Neural cell (in vitro differentiated cells): ENCODE results near the gene P4HA2. TPM values are rescaled to one million over a fixed set of nuclear protein-coding genes. Genes with fewer than 3 reads are reported as not detected.

Source experiments
- H2AFZ ChIP-seq: fragments of 200-600, 300-800 bp; sonication (generic), shearing (Covaris generic); 2 replicates; pipeline ENCODE4 v1.6.0; 2014; ENCODE audit warnings: low read depth, mild to moderate bottlenecking, antibody characterized with exemption, low read length, moderate library complexity
- H3F3A ChIP-seq: fragments of 200-600 bp; shearing (Covaris generic); 2 replicates; pipeline ENCODE4 v1.6.1; 2016; ENCODE audit warnings: mild to moderate bottlenecking, moderate library complexity, mixed read lengths, antibody characterized with exemption, low read length; ENCODE audit not compliant: insufficient read depth, poor library complexity, severe bottlenecking
- H3K27ac ChIP-seq: fragments of 200-600, 300-800 bp; sonication (generic), shearing (Covaris generic); 2 replicates; pipeline ENCODE4 v1.5.1; 2014; ENCODE audit warnings: mild to moderate bottlenecking, low read length, moderate library complexity
- H3K27me3 ChIP-seq: fragments of 300-800, 200-600 bp; sonication (generic), shearing (Covaris generic); 2 replicates; pipeline ENCODE4 v1.6.0; 2014; ENCODE audit warnings: mild to moderate bottlenecking, low read depth, low read length, moderate library complexity; ENCODE audit not compliant: insufficient read depth
- H3K36me3 ChIP-seq: fragments of 300-800, 200-600 bp; sonication (generic), shearing (Covaris generic); 2 replicates; pipeline ENCODE4 v1.5.1; 2014; ENCODE audit warnings: mild to moderate bottlenecking, antibody characterized with exemption, low read length, moderate library complexity; ENCODE audit not compliant: insufficient read depth
- H3K4me2 ChIP-seq: fragments of 300-800, 200-600 bp; sonication (generic), shearing (Covaris generic); 2 replicates; pipeline ENCODE4 v1.6.0; 2014; ENCODE audit warnings: mild to moderate bottlenecking, low read length
- H3K4me3 ChIP-seq: fragments of 300-800, 200-600 bp; sonication (generic), shearing (Covaris generic); 2 replicates; pipeline ENCODE4 v1.5.1; 2014; ENCODE audit warnings: mild to moderate bottlenecking, low read length, moderate library complexity
- H3K79me2 ChIP-seq: fragments of 200-600 bp; shearing (Covaris generic); replicated peaks from 2 replicates; pipeline ENCODE4 v1.6.0; 2014; ENCODE audit warnings: mild to moderate bottlenecking, low read length, moderate library complexity; ENCODE audit not compliant: insufficient read depth
- H3K9ac ChIP-seq: fragments of 300-800, 200-600 bp; sonication (generic), shearing (Covaris generic); 2 replicates; pipeline ENCODE4 v1.6.1; 2016; ENCODE audit warnings: mild to moderate bottlenecking, low read length, mixed read lengths
- H3K9me2 ChIP-seq: fragments of 200-600 bp; shearing (Covaris generic); 2 replicates; pipeline ENCODE4 v1.6.1; 2016; ENCODE audit warnings: mild to moderate bottlenecking, low read length, mixed read lengths; ENCODE audit not compliant: insufficient read depth
- H3K9me3 ChIP-seq: fragments of 200-600, 300-800 bp; sonication (generic), shearing (Covaris generic); 2 replicates; pipeline ENCODE4 v1.6.1; 2016; ENCODE audit warnings: mild to moderate bottlenecking, mixed run types, low read length, moderate library complexity, mixed read lengths
- H4K20me1 ChIP-seq: fragments of 200-600 bp; shearing (Covaris generic); 2 replicates; pipeline ENCODE4 v1.6.1; 2016; ENCODE audit warnings: mild to moderate bottlenecking, mixed run types; ENCODE audit not compliant: insufficient read depth
- CTCF ChIP-seq: fragments of 450-650 bp; IDR thresholded peaks from 2 replicates; pipeline ENCODE4 v1.5.1; 2014; ENCODE audit warnings: antibody characterized with exemption, mild to moderate bottlenecking, moderate library complexity; ENCODE audit not compliant: poor library complexity, severe bottlenecking
- EP300 ChIP-seq: fragments of 450-650 bp; conservative IDR thresholded peaks from 2 replicates; pipeline ENCODE4 v1.6.1; 2014; ENCODE audit warnings: antibody characterized with exemption, mild to moderate bottlenecking, moderate library complexity; ENCODE audit not compliant: poor library complexity, severe bottlenecking
- EZH2 ChIP-seq: fragments of 200-600, 300-800 bp; shearing (Covaris generic), sonication (generic); IDR thresholded peaks from 2 replicates; pipeline ENCODE4 v1.6.1; 2014; ENCODE audit warnings: antibody characterized with exemption, low read length, borderline replicate concordance, mild to moderate bottlenecking; ENCODE audit not compliant: insufficient read depth, poor library complexity, severe bottlenecking
- MXI1 ChIP-seq: fragments of 450-650 bp; conservative IDR thresholded peaks from 2 replicates; pipeline ENCODE4 v1.6.1; 2014; ENCODE audit warnings: antibody characterized with exemption, mild to moderate bottlenecking; ENCODE audit not compliant: poor library complexity, severe bottlenecking
- POLR2AphosphoS5 ChIP-seq: IDR thresholded peaks from 2 replicates; pipeline ENCODE4 v1.6.1; 2012
- RAD21 ChIP-seq: fragments of 450-650 bp; conservative IDR thresholded peaks from 2 replicates; pipeline ENCODE4 v1.6.1; 2014; ENCODE audit warnings: antibody characterized with exemption, mild to moderate bottlenecking, moderate library complexity
- SMC3 ChIP-seq: fragments of 450-650 bp; conservative IDR thresholded peaks from 2 replicates; pipeline ENCODE4 v1.6.1; 2014; ENCODE audit warnings: antibody characterized with exemption, mild to moderate bottlenecking, moderate library complexity; ENCODE audit not compliant: poor library complexity
- TAF1 ChIP-seq: IDR thresholded peaks from 2 replicates; pipeline ENCODE4 v1.6.1; 2012; ENCODE audit warnings: low read depth
- polyA plus RNA-seq: library from polyadenylated mRNA; depleted of rRNA; stranded (reverse); fragments of >200 nt; gene quantifications from 2 replicates; pipeline ENCODE4 v1.2.3, GENCODE V29; 2014
- TF ChIP-seq, protein P1 (sequence below): IDR thresholded peaks from 2 replicates; pipeline ENCODE4 v1.6.1; 2012; ENCODE audit warnings: borderline replicate concordance

The P4HA2 gene
- polyA plus RNA-seq, 1 donor from 2014 or later, result 1.4 TPM

DNA sequence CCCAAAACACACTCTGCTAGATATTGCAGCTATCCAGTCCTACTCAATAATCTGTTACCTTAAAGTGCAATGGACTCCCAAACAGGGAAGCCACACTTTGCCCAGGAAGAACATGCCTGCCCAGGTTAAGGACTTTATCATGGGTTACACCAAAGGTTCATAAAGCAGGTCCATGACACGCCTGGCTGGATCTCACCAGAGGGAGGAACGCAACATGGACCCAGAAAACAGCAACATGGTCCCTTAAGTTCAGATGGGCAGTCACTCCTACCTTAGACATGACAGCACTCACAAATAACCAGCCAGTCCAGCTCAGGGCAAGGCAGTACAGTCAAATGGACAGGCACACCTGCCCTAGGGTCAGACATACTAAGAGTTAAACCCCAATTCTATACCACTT, 3.8 kb downstream of the P4HA2 start:
- Histone ChIP-seq H3K9me2 (no peaks in the 10 kb centered on the region), H3K27ac (no peak overlapping the region), H3K4me2 (no peak overlapping the region), H3K36me3 (no peaks in the 10 kb centered on the region), H3F3A (no peaks in the 10 kb centered on the region), H3K4me3 (no peak overlapping the region), H4K20me1 (no peaks in the 10 kb centered on the region), H3K79me2 (no peaks in the 10 kb centered on the region), H3K9me3 (no peaks in the 10 kb centered on the region), H2AFZ (no peak overlapping the region), H3K9ac (no peak overlapping the region), H3K27me3 (peaks cover 10% of the 10 kb centered on the region)
- TF ChIP-seq CTCF (no peak), RAD21 (no peak), EZH2 (no peak), POLR2AphosphoS5 (no peak), EP300 (no peak), TAF1 (no peak), SMC3 (no peak), MXI1 (no peak)
- TF ChIP-seq, protein P1, sequence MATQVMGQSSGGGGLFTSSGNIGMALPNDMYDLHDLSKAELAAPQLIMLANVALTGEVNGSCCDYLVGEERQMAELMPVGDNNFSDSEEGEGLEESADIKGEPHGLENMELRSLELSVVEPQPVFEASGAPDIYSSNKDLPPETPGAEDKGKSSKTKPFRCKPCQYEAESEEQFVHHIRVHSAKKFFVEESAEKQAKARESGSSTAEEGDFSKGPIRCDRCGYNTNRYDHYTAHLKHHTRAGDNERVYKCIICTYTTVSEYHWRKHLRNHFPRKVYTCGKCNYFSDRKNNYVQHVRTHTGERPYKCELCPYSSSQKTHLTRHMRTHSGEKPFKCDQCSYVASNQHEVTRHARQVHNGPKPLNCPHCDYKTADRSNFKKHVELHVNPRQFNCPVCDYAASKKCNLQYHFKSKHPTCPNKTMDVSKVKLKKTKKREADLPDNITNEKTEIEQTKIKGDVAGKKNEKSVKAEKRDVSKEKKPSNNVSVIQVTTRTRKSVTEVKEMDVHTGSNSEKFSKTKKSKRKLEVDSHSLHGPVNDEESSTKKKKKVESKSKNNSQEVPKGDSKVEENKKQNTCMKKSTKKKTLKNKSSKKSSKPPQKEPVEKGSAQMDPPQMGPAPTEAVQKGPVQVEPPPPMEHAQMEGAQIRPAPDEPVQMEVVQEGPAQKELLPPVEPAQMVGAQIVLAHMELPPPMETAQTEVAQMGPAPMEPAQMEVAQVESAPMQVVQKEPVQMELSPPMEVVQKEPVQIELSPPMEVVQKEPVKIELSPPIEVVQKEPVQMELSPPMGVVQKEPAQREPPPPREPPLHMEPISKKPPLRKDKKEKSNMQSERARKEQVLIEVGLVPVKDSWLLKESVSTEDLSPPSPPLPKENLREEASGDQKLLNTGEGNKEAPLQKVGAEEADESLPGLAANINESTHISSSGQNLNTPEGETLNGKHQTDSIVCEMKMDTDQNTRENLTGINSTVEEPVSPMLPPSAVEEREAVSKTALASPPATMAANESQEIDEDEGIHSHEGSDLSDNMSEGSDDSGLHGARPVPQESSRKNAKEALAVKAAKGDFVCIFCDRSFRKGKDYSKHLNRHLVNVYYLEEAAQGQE, result no peak

DNA sequence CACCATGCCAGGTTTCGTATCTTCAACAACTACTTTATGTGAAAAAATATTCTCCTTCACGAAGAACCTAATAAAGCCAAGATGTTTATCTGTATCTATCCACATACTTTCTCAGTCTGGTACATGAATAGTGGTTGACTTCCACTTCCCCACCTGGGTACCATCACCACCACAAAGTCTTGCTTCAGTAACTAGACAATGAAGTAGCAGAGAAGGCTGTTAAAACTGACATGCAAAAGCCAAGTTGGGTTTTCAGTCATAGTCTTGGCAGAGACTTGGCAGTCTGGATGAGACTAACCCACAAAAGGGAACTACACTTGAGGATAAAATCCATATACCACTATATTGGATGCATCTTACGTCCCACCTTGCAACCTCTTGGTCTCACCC, 5.0 kb downstream of the P4HA2 start:
- Histone ChIP-seq H3K36me3 (no peaks in the 10 kb centered on the region), H3K9me2 (no peaks in the 10 kb centered on the region), H3K27me3 (peaks cover 10% of the 10 kb centered on the region), H3K4me3 (no peak overlapping the region), H4K20me1 (no peaks in the 10 kb centered on the region), H2AFZ (no peak overlapping the region), H3K27ac (no peak overlapping the region), H3K4me2 (no peak overlapping the region), H3K9ac (no peak overlapping the region), H3K79me2 (no peaks in the 10 kb centered on the region), H3F3A (no peaks in the 10 kb centered on the region), H3K9me3 (no peaks in the 10 kb centered on the region)
- no peak for TF ChIP-seq EP300
- no peak for TF ChIP-seq CTCF
- no peak for TF ChIP-seq SMC3
- no peak for TF ChIP-seq RAD21
- no peak for TF ChIP-seq POLR2AphosphoS5
- TF ChIP-seq TAF1, result no peak
- no peak for TF ChIP-seq MXI1
- no peak for TF ChIP-seq EZH2
- TF ChIP-seq, protein P1, result no peak
